Hepatocyte (in vitro differentiated cells): Measurements from ENCODE around the gene PLCD3.

ENCODE experiments used
- EZH2 ChIP-seq: fragments of 200-600 bp; sonication (generic); IDR thresholded peaks from 2 replicates; pipeline ENCODE4 v1.6.1; 2016; ENCODE audit warnings: antibody characterized with exemption, mild to moderate bottlenecking, borderline replicate concordance
- EZH2phosphoT487 ChIP-seq: fragments of 200-600 bp; sonication (generic); IDR thresholded peaks from one replicate; pipeline ENCODE4 v1.6.1; 2018; ENCODE audit warnings: antibody characterized with exemption, mild to moderate bottlenecking, low read depth, moderate library complexity; ENCODE audit not compliant: unreplicated experiment, severe bottlenecking
- TF ChIP-seq, protein P1 (sequence below): fragments of 200-600 bp; sonication (generic); IDR thresholded peaks from 2 replicates; pipeline ENCODE4 v1.5.1; 2016; ENCODE audit warnings: antibody characterized with exemption, mild to moderate bottlenecking; ENCODE audit not compliant: poor library complexity

- TF ChIP-seq, protein P1, sequence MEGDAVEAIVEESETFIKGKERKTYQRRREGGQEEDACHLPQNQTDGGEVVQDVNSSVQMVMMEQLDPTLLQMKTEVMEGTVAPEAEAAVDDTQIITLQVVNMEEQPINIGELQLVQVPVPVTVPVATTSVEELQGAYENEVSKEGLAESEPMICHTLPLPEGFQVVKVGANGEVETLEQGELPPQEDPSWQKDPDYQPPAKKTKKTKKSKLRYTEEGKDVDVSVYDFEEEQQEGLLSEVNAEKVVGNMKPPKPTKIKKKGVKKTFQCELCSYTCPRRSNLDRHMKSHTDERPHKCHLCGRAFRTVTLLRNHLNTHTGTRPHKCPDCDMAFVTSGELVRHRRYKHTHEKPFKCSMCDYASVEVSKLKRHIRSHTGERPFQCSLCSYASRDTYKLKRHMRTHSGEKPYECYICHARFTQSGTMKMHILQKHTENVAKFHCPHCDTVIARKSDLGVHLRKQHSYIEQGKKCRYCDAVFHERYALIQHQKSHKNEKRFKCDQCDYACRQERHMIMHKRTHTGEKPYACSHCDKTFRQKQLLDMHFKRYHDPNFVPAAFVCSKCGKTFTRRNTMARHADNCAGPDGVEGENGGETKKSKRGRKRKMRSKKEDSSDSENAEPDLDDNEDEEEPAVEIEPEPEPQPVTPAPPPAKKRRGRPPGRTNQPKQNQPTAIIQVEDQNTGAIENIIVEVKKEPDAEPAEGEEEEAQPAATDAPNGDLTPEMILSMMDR = no peak
- TF ChIP-seq EZH2phosphoT487 (no peak), EZH2 (no peak)
Observed at GRCh38 chr17:45128989-45129388, 3.3 kb downstream of the PLCD3 start.
